ENCODE results near the gene NRAP.

DNA sequence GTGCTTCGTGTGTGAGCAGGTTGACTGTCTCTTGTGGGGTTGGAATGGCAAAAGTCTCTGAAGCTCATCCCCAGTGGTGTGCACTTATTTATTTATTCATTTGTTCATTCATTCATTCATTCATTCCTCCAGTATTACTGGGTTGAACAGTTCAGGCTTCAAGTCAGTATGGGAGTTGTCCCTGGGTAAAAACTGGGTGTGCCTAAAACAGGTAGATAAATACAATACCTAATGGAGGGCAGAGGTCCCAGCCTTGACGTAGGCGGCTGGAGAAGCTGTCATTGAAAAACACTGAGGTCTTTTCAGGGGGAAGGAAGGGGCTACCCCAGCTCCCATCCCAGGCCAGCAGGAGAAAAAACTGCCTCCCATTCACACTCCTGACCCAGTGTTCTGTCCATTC lies 26.9 kb upstream of the NRAP start:
- TF ChIP-seq POLR2A (IDR thresholded peaks at IDR 0.05), result no peak
- TF ChIP-seq, protein P1, sequence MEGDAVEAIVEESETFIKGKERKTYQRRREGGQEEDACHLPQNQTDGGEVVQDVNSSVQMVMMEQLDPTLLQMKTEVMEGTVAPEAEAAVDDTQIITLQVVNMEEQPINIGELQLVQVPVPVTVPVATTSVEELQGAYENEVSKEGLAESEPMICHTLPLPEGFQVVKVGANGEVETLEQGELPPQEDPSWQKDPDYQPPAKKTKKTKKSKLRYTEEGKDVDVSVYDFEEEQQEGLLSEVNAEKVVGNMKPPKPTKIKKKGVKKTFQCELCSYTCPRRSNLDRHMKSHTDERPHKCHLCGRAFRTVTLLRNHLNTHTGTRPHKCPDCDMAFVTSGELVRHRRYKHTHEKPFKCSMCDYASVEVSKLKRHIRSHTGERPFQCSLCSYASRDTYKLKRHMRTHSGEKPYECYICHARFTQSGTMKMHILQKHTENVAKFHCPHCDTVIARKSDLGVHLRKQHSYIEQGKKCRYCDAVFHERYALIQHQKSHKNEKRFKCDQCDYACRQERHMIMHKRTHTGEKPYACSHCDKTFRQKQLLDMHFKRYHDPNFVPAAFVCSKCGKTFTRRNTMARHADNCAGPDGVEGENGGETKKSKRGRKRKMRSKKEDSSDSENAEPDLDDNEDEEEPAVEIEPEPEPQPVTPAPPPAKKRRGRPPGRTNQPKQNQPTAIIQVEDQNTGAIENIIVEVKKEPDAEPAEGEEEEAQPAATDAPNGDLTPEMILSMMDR (IDR thresholded peaks at IDR 0.05), result no peak
